GM19372 (cell line): ENCODE data around the gene BTBD9.

Source experiments
- ATAC-seq: cut with Tn5 transposase; IDR thresholded peaks from one replicate; pipeline ENCODE4 v1.9.1; 2021; ENCODE audit warnings: mild to moderate bottlenecking, low read depth, moderate library complexity; ENCODE audit not compliant: unreplicated experiment

The BTBD9 gene

DNA sequence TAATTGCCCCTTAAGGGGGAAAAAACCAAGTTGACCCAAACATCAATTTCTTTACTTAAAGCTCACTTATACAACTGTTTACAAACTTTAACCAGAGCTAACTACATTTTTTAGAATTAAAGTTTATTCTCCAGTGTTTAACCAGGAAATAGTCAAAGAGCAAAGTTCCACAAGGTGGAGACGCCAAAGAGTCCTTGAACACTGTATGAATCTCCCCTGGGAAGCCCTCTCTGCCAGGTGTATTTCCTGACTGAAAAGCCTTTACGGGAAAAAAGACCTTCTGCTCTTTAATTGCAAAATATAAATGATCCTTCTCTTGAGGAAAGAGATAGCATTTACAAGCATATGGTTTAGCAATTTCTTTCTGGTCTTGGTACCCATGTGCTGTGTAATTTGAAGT, 36.2 kb downstream of the BTBD9 start:
- no peak for ATAC-seq

DNA sequence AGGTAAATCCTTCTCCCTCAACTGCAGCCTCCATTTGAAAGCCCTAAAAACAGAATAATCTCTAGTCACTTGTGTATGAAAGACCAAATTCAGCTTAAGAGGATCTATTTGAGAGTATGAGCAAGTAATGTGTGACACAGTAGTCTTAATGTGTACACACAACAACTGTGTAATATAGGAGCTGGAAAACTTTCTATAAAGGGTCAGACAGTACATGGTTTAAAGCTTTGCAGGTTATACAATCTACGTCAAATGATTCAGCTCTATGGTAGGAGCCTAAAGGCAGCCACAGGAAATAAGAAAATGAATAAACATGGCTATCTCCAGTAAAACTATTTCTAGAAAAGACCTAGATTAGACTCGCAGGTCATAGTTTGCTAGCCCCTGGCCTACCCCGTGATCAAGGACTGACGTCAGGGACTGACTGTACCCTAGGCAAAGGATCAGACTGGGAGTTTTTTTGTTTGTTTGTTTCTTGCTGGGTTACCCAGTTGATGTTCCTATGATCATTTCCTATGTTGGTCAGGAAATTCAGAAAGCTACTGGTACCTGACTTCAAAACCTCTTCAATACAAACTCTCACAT, 39.7 kb downstream of the BTBD9 start:
- no peak for ATAC-seq

- ATAC-seq: no peak
Observed at GRCh38 chr6:38599261-38599660, 40.5 kb downstream of the BTBD9 start.

- ATAC-seq: no peak
Observed at GRCh38 chr6:38593998-38594665, 45.6 kb downstream of the BTBD9 start.

GRCh38 chr6:38593409-38593808, 46.3 kb downstream of the BTBD9 start:
- no peak for ATAC-seq

- ATAC-seq: no peak
Observed at GRCh38 chr6:38591439-38591838, 48.3 kb downstream of the BTBD9 start.

- ATAC-seq: no peak
Observed at GRCh38 chr6:38589367-38589720, 50.4 kb downstream of the BTBD9 start.

DNA sequence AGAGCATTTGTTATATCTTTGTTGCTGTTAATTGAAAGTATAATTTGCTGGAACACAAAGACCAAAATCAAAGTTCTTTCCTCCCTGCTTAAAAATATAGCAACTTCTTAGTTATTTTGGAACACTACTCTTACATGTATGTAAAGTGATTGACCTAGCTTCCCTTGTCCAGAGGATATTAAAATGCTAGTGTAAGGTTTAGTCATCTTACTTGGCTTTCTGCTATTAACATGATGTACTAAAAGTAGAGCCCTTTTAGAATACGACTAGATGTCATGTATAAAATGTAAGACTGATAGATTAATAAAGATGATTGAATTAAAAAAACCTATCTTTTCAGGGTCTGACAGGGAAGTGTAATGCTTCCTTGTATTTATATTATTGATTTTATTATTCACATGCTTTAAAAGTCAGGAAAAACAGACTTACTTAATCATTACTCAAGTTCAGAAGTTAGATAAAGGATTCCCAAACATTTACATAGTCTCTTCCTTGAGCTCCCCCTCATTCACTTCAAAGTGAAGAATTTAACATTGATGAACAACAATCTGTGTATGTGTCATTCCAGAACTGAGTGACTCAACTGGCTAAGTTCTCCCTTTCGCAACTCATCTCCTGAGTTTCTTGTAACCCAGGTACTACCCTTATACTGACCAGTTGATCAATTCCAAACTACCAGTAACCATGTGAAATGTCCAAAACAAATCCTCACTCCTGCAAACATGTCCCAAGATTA, 50.9 kb downstream of the BTBD9 start:
- no peak for ATAC-seq

GRCh38 chr6:38587766-38588362, 51.9 kb downstream of the BTBD9 start:
- no peak for ATAC-seq

DNA sequence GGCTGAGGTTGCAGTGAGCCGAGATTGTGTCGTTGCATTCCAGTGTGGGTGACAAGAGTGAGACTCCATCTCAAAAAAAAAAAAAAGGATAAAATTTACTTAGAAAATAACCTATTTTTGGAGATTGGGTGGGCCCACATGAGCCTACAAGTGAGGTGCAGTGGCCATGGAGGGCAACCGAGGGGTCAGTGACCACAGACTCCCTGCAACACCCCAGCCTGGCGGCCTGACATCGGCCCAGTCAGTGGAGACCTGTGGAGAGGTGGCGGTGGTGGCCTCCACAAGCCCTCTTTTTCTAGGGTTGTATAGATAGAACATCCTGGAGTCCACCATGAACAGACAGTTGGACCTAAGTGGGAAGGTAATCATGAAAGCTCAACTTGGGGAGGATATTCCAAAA, 52.7 kb downstream of the BTBD9 start:
- no peak for ATAC-seq

DNA sequence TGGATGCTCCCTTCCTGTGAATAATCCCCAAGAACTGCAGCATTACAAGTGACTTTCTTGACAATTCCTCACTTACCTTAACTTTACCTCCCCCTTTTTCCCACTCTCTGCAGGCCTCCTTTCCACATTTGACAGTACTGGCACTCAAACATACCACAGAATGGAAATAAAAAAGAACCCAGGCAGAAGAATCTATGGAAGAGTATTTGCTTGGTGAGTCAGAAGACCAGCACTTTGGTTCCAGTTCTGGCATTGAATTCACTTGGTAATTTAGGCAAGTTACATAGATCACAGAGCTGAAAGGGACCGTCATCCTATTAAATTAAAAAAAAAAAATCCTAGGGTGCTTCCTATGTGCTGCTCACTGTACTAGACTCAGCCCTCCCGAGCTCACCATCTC, 55.0 kb downstream of the BTBD9 start:
- ATAC-seq: no peak

- no peak for ATAC-seq
Observed at GRCh38 chr6:38583523-38583922, 56.2 kb downstream of the BTBD9 start.

GRCh38 chr6:38580030-38580429, 59.7 kb downstream of the BTBD9 start:
- no peak for ATAC-seq

DNA sequence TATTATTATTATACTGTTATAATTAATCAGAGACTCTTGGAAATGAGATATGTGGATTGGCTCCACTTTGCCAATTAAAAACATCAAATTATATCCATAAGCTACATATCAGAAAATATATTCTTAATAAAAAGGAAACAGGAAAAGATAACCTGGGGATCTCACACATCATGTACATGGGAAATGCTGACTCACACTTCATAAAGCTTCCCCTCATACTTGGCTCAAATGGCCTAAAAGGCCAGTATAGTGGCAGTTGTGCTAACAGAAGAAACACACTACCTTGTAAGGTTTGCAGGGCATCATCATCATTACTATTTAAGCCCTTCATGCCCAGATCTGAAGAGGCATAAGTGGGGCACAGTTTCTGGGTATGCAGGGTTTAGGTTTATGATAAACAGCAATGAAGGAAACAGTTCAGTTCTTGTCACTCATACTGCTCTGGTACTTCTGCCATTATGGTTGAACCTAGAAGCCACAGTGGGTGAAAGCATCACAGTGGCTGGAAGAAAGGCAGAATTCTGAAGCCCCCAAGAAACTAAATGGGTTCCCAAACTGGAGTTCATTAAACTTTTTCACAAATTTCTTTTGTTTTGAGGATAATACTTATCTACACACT, 60.6 kb downstream of the BTBD9 start:
- ATAC-seq: no peak

GRCh38 chr6:38578075-38578474, 61.7 kb downstream of the BTBD9 start:
- no peak for ATAC-seq

DNA sequence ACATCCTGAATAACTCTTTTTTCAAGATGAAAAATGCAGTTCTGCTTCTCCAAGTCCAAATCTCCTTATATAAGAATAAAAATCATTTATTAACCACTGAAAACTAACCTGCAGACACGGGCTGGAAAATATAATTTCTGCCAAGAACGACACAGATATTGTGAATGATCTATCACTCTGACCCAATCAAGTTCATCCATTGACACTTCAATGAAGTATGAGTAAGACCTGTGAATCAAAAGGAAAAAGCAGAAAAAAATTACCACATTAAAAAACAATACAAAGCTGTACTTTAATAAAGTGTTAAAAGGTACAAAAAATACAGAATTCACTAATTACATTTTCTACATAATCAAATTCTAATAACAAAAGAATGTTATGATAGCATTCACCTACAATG, 62.2 kb downstream of the BTBD9 start:
- ATAC-seq: no peak

DNA sequence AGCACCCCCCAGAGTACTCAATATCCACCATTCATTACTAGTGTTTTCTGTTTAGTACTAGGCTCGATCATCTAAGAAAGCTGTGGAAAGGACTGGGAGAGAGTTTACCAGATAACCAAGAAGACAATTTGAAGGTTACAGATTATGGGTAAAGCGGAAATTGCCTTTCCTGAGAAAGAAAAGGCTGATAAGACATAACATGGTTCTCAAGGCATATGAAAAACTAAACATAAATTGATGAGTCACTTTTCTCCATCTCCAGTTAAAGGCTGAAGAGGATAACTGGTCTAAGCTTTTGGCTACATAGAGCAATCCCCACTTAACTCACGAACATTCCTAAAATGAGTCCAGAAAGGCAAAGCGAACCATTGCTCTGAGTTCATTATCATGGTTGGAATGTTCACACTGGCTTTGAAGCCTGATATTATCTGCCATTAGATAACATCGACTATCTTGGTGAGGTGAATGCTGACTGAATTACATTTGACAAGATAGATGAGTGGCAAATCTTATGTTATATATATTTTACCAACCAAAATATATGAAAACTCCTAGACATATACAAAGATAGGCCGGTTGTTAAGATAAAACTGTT, 65.8 kb downstream of the BTBD9 start:
- ATAC-seq: no peak

GRCh38 chr6:38572186-38572813, 67.4 kb downstream of the BTBD9 start:
- no peak for ATAC-seq

DNA sequence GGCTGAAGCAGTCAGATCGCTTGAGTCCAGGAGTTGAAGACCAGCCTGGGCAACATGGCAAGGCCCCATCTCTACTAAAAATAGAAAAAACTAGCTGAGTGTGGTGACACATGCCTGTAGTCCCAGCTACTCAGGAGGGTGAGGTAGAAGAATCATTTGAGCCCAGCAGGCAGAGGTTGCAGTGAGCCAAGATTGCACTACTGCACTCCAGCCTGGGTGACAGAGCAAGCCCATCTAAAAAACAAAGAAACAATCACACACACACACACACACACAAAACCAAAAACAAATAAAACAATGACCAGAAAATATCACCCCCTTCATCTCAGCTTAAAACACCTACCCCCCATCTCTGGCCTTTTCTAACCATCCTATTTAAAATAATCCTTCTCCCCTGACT, 68.0 kb downstream of the BTBD9 start:
- no peak for ATAC-seq

DNA sequence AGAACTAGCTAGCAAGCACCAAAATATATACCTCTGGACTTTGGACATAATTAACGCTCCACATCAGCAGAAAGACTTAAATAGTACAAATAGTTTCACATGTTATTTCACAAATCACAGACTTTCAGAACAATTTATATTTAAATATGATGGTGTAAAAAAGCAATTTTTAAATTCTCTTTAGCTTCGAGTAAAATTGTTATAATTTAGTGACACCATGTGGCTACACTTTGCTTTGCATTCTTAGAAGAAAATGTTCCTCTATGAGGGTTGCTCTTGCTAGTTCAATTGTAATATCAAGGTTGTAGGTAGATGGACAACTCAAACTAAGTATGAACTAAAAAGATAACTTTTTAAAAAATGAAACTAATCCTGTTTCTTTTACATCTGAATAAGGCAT, 69.0 kb downstream of the BTBD9 start:
- no peak for ATAC-seq
